GM06990 (cell line): ENCODE results near the gene UNC119.

ENCODE experiments used
- DNase-seq: peaks from one replicate; pipeline ENCODE4 v3.0.0-alpha.2; 2011; ENCODE audit not compliant: insufficient read length; ENCODE audit errors: extremely low read depth
- H3K27me3 ChIP-seq: replicated peaks from 2 replicates; pipeline ENCODE4 v1.6.0; 2011; ENCODE audit warnings: low read length; ENCODE audit not compliant: control insufficient read depth, insufficient read depth
- H3K36me3 ChIP-seq: 2 replicates; pipeline ENCODE4 v1.5.1; 2011; ENCODE audit warnings: low read length; ENCODE audit not compliant: control insufficient read depth, insufficient read depth
- H3K4me3 ChIP-seq: replicated peaks from 2 replicates; pipeline ENCODE4 v1.5.1; 2011; ENCODE audit warnings: low read depth, mild to moderate bottlenecking, control low read depth, low read length
- TF ChIP-seq, protein P1 (sequence below): IDR thresholded peaks from 2 replicates; pipeline ENCODE4 v1.5.1; 2011; ENCODE audit warnings: low read length, control low read depth, mild to moderate bottlenecking, inconsistent platforms; ENCODE audit not compliant: insufficient read depth, poor library complexity, severe bottlenecking

UNC119 gene

GRCh38 chr17:28530926-28531325, 21.5 kb downstream of the UNC119 start:
- TF ChIP-seq, protein P1, sequence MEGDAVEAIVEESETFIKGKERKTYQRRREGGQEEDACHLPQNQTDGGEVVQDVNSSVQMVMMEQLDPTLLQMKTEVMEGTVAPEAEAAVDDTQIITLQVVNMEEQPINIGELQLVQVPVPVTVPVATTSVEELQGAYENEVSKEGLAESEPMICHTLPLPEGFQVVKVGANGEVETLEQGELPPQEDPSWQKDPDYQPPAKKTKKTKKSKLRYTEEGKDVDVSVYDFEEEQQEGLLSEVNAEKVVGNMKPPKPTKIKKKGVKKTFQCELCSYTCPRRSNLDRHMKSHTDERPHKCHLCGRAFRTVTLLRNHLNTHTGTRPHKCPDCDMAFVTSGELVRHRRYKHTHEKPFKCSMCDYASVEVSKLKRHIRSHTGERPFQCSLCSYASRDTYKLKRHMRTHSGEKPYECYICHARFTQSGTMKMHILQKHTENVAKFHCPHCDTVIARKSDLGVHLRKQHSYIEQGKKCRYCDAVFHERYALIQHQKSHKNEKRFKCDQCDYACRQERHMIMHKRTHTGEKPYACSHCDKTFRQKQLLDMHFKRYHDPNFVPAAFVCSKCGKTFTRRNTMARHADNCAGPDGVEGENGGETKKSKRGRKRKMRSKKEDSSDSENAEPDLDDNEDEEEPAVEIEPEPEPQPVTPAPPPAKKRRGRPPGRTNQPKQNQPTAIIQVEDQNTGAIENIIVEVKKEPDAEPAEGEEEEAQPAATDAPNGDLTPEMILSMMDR: no peak
- H3K27me3 ChIP-seq: no peaks in the 10 kb centered on the region; the same call in 1 of the 2 replicates
- DNase-seq: no peak
- no peaks in the 10 kb centered on the region for H3K36me3 ChIP-seq
- no peak overlapping the region for H3K4me3 ChIP-seq

GRCh38 chr17:28530250-28530649, 22.2 kb downstream of the UNC119 start:
- Histone ChIP-seq H3K4me3 (no peak overlapping the region), H3K27me3 (no peaks in the 10 kb centered on the region; the same call in 1 of the 2 replicates), H3K36me3 (no peaks in the 10 kb centered on the region)
- TF ChIP-seq, protein P1: no peak
- no peak for DNase-seq

GRCh38 chr17:28529013-28529400, 23.4 kb downstream of the UNC119 start:
- TF ChIP-seq, protein P1: no peak
- Histone ChIP-seq H3K4me3 (no peak overlapping the region), H3K27me3 (no peaks in the 10 kb centered on the region; the same call in 1 of the 2 replicates), H3K36me3 (no peaks in the 10 kb centered on the region)
- no peak for DNase-seq

- Histone ChIP-seq H3K36me3 (no peaks in the 10 kb centered on the region), H3K4me3 (no peak overlapping the region), H3K27me3 (no peaks in the 10 kb centered on the region; the same call in 1 of the 2 replicates)
- DNase-seq: no peak
- TF ChIP-seq, protein P1: no peak
These were observed 24.0 kb downstream of the UNC119 start for GRCh38 chr17:28528327-28529012.

DNA sequence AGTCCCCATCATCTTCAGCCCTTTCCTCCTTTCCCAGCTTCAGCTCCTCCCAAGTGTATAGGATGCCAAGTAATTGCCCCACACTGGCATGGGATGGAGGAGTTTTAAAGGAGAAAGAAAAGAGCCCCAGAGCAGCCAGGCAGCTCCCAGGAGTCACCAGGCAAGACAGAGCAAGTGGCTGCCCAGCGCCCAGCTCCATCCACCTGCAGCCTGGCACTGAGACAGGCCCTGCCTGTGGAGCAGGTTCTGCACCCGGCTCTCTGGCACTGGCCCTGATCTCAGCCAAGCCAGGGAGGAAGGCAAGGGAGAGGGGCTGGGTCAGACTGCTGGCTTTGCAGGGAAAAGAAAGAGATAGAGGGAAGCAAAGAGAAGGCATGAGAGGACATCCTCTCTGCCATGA, 24.6 kb downstream of the UNC119 start:
- no peaks in the 10 kb centered on the region; the same call in 1 of the 2 replicates for H3K27me3 ChIP-seq
- no peak overlapping the region for H3K4me3 ChIP-seq
- TF ChIP-seq, protein P1: no peak
- no peaks in the 10 kb centered on the region for H3K36me3 ChIP-seq
- DNase-seq: no peak
